G401.6 (cell line): ENCODE results near the gene SSC5D.

ENCODE experiments used
- FAIRE-seq: peaks from 2 replicates; lab custom pipeline; 2012; peaks lifted over from hg19 to GRCh38; lab: Jason Lieb, UNC

Gene SSC5D

GRCh38 chr19:55474269-55475265 lies 13.7 kb upstream of the SSC5D start:
- FAIRE-seq: no peak

DNA sequence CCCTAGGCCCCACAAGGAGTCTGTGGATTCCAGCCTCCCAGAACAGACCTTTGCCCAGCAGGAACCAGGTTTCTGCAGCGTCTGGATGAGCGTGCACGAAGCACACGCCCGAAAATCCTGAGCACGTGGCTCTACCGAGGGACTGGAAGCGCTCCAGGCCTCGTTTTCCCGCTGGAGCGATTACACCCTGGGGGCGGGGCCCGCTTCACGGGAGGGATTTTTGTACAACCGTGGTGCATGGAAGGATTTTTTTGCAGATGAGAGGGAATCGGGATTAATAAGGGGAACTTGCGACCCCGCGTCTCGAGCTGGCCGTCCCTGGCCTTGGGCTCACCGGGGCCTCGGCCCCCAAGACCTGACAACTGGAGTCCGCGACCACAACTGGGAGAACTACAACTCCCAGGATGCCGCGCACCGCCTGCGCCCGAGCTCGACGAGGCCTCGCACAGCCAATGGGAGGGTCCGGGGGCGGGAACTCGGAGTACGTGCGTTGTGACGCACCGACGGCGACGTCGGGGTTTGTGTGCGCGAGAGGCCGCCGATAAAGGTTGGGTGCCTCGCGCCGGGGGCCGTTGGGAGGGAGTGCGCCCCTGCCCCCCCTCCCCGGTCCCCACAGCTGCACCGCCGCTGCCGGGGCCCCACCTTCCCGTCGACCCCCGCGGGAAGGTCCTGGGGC lies 12.0 kb upstream of the SSC5D start, which contains the start of gene ZNF628:
Gene ZNF628, plus strand, starts transcription at position 518 of the 676 bp plus-strand sequence. CDS start 3,294 bp downstream, outside the sequence.
- FAIRE-seq: peak; percentile 60

DNA sequence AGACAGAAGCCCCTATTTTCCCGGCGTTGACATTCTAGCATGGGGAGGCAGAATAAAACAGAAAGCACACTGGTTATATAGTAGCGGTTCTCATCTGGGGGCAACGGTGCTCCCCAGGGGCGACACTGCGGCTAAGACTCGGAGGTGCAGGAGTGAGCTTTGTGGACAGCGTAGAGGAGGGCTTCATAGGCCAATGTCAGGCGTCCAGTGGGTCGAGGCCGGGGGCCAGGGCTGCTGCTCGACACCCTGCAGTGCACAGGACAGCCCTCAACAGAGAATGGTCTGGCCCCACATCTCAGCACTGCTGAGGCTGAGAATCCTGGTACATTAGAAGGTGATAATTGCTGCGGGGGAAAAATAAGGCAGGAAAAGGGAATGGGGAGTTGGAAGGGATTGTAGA lies 10.3 kb upstream of the SSC5D start:
- FAIRE-seq: no peak

DNA sequence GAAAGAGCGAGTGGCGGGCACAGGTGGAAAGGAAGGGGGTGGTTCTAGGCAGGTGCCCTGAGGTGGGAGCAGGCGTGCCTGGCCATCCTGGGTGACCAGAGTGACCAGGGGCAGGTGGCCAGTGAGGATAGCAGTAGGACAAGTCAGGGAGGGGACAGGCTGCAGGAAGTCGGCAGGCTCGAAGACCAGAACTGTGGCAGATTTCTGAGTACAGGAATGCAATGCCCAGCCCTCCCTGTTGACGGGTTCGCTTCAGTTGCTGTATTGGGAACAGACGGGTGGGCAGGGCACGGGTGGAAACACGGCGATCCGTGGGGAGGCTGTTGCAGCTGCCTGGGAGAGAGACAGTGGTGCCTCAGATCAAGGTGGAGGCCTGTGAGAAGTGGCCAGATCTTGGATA lies 9.9 kb upstream of the SSC5D start:
- no peak for FAIRE-seq

DNA sequence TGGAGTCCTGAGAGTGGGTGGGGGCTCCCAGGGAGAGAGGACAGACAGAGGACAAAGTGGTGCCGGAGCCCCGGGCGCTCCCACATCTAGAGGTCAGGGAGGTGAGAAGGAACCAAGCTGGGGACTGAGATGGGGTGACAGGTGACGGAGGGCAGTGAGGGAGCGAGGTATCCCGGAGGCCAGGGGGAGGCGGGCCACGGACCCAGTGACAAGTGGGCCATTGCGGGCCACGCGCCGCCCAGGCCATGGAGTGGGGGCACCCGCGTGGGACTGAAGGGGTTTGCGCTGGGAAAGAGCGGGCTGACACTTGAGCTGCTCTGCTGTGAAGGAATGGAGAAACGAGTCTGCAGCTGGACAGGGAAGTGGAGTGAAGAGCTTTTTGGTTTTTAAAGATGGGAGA lies 9.2 kb upstream of the SSC5D start:
- FAIRE-seq: no peak

DNA sequence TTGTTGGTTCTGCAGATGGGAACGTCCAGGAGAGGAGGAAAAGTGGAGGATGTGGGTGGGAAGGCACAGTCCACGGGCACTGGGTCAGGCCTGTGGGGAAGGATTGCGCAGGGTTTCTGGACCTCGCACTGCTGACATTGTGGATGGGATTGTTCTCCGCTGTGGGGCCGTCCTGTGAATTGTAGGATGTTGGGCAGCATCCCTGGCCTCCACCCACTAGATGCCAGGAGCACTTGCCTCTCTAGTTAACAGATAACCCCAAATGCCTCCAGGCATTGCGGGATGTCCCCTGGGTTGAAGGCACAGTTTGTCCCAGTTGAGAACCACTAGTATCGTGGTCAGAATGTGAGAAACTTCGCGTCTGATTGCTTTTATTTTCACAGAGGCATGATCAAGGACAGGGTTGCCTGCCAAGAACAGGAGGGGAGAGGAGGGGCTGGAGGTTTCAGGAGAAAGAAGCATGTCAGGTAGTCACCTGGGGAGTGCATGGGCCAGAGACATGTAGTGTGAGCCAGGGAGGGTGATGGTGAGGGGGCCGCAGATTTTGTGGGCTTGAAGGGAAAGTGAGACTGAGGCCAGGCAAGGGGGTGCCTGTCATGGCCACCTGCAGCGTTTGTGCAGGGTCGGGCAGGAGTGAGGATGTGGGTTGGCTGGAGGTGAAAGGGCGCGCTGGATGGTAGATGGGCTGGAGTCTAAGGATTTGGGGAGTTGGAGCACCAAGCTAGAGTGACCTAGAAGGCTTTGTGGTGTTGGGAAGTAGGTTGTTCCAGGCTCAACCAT lies 8.6 kb upstream of the SSC5D start:
- FAIRE-seq: no peak

DNA sequence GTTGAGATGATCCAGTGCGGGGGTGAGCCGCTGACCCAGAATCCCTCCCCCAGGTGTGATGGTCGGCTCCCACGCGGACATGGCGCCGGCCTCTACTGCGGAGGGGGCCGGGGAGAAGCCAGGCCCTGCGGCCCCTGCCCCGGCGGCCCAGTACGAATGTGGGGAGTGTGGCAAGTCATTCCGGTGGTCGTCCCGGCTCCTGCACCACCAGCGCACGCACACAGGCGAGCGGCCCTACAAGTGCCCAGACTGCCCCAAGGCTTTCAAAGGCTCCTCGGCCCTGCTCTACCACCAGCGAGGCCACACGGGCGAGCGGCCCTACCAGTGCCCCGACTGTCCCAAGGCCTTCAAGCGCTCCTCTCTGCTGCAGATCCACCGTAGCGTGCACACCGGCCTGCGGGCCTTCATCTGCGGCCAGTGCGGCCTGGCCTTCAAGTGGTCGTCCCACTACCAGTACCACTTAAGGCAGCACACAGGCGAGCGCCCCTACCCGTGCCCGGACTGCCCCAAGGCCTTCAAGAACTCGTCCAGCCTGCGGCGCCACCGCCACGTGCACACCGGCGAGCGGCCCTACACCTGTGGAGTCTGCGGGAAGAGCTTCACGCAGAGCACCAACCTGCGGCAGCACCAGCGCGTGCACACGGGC lies 7.0 kb upstream of the SSC5D start:
- FAIRE-seq: no peak

GRCh38 chr19:55481794-55482155 lies 6.5 kb upstream of the SSC5D start:
- FAIRE-seq: no peak

- FAIRE-seq: no peak
These were observed 5.9 kb upstream of the SSC5D start for GRCh38 chr19:55482156-55482961.

DNA sequence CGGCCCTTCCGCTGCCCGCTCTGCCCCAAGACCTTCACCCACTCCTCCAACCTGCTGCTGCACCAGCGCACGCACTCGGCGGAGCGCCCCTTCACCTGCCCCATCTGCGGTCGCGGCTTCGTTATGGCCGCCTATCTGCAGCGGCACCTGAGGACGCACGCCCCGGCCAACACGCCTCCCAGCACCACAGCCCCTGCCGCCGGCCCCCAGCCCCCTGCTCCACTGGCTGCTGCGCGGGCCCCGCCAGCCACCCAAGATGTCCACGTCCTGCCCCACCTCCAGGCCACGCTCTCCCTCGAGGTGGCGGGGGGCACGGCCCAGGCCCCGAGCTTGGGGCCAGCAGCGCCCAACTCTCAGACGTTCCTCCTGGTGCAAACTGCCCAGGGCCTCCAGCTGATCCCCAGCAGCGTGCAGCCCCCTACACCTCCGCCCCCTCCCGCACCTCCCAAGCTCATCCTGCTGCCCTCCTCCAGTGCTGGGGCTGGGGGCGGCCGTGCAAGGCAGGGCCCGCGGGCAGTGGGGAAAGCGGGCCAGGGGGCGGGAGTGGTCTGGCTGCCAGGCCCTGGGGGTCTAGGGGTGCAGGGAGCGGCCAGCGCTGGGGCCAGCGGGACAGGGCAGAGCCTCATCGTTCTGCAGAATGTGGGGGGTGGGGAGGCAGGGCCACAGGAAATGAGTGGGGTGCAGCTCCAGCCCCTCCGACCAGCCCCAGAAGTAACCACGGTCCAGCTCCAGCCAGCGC lies 5.1 kb upstream of the SSC5D start:
- FAIRE-seq: no peak

GRCh38 chr19:55483706-55484592 lies 4.3 kb upstream of the SSC5D start:
- no peak for FAIRE-seq

DNA sequence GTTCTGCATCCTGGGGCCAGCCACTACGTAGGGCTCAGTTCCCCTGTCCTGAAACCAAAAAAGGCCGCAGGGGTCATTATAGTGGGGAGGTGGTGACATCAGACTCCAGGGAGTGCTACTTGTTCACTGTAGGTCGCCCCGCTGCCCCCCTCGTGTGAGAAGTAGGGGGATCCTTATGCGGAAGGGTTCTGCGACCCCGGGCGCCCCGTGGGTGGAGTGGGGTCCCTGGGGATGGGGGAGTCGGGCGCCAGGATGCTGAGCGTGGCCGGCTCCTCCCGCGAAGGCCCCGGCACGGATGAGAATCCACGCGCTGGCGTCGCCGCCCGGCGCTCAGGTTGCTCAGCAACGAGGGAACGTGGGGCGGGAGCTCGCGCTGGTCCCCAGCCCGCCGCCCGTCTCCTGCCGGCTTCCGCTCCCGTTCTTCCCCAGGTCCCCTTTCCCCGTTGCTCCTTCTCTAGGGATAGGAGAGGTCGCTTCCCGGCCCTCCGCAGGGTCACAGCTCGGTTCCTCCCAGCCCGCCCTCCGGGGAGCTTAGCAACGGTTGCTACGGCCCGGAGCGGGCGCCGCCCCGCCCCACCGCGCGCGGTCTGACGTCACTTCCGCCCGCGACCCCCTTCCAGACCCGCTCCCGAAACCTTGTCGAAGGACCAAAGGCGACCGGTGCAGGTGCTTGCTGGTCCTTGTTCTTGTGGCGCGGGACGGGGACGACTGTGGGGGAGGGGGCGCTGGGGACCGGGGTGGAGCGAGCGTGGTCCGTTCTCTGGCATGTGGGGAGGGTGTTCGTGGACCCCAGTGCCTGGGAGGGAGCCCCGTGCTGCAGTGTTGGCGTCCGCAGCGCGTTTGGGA lies 3.4 kb upstream of the SSC5D start, which contains the start of gene NAT14:
Gene NAT14, plus strand, starts transcription at position 596 of the 846 bp plus-strand sequence. CDS start 521 bp downstream, outside the sequence.
- FAIRE-seq: peak; percentile 76

DNA sequence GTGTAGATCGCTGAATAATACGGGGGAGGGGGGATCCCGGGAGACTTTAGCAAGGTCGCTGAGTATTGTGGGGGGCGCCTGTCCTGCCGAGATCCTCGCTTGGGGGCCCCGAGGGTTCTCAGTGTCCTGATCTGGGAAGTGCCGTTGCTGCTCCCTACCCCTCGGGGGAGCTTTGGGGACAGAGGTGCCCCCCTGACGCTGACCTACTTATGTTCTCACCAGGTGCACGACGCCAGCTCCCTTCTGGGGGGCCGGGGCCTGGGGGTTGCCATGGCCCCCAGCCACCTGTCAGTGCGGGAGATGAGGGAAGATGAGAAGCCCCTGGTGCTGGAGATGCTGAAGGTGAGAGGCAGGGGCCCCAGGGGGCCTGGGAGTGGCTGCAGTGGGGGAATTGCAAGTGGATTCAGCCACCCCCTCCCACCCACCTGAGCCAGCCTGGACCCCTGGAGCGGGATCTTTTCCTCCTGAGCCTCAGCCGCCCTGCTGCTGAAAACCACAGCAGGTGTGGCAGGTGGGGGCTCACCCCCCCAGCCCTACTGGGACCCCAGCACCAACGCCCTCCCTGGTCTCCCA lies 2.7 kb upstream of the SSC5D start:
- no peak for FAIRE-seq

- no peak for FAIRE-seq
These were observed 1.9 kb upstream of the SSC5D start for GRCh38 chr19:55486043-55486970.

GRCh38 chr19:55486971-55487923 lies 989 bp upstream of the SSC5D start:
- peak; percentile 88 for FAIRE-seq
